Stimulated activated CD4-positive, alpha-beta T cell treated with anti-CD3 and anti-CD28 coated beads, Interleukin-12 subunit alpha, Interleukin-12 subunit beta, amount 100 ng/mL, for 4 hours (primary cell): ENCODE measurements around the gene ARHGAP15.

Experiments used
- DNase-seq: peaks from one replicate; pipeline ENCODE4 v3.0.0-alpha.2; 2020

The ARHGAP15 gene

DNA sequence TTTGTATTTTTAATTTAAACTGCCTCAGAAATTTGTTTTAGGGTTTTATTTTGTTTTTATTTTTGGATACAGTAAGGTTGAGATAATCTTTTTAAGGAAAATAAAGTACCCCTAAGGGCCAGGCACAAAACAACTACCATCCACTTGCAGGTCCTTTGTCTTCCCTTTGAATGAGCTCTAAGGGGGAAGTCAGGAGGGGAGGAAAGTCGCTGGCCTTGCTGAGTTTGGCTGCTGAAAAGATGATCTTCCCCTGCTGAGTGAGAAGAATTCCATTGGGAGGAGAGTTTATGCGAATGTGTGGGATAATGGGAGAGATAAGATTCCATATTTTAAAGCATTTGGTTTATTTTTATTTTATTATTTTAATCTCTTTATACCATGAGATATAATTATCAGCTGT lies 100.7 kb downstream of the ARHGAP15 start:
- no peak for DNase-seq

DNA sequence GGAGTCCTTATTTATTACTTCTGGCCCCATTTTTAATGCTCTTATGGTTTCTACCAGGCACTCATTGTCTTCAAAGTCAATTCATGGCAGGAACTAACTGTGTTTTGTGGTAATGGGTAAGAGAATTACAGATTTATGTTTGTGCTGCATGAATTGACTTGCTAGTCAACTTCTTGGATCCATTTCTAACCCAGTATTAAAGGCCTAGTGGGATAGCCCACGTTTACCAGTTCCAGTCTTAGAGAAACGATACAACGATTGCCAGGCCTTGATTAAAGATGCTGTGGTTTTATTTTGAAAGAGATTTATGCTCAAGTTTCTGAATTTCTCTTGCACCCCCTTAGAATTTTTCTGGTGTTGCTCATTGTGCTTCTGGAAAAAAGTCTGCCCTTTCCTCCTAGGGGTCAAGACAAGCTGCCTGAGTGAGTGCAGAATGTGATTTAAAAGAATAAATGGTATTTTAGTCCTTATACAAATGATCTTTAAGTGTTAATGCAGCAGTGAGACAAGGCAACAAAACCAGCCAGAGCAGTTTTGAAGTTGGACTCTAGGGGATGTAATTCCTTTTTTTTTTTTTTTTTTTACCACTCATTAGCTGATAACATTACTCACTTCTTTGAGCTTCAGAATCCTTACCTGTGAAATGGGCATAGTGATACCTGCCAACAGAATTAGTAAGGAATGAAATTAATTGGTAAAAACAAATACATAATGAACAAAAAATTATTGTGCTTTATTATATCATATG lies 101.5 kb downstream of the ARHGAP15 start:
- DNase-seq, result no peak

GRCh38 chr2:143231254-143231645 lies 102.0 kb downstream of the ARHGAP15 start:
- no peak for DNase-seq

GRCh38 chr2:143237146-143237777 lies 108.0 kb downstream of the ARHGAP15 start:
- no peak for DNase-seq

GRCh38 chr2:143241403-143242088 lies 112.3 kb downstream of the ARHGAP15 start:
- DNase-seq, result no peak

DNA sequence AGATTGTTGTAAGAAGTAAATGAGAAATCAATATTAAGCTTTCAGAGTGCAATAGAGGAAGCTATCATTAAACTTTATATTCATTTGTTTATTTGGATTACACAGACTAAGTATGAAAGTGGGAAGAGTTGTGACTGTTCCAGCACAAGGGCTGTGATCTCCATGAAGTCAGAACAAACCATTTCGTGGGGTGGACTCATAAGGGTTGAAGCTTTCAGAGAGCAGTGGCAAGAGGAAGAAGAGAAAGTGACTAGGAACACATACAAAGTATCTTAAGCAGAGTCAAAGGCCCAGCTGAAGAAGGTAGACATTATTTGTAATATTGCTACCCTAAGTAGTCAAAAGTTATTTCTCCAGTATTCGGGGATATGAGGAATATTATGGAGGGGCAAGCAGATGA lies 117.0 kb downstream of the ARHGAP15 start:
- DNase-seq, result no peak

DNA sequence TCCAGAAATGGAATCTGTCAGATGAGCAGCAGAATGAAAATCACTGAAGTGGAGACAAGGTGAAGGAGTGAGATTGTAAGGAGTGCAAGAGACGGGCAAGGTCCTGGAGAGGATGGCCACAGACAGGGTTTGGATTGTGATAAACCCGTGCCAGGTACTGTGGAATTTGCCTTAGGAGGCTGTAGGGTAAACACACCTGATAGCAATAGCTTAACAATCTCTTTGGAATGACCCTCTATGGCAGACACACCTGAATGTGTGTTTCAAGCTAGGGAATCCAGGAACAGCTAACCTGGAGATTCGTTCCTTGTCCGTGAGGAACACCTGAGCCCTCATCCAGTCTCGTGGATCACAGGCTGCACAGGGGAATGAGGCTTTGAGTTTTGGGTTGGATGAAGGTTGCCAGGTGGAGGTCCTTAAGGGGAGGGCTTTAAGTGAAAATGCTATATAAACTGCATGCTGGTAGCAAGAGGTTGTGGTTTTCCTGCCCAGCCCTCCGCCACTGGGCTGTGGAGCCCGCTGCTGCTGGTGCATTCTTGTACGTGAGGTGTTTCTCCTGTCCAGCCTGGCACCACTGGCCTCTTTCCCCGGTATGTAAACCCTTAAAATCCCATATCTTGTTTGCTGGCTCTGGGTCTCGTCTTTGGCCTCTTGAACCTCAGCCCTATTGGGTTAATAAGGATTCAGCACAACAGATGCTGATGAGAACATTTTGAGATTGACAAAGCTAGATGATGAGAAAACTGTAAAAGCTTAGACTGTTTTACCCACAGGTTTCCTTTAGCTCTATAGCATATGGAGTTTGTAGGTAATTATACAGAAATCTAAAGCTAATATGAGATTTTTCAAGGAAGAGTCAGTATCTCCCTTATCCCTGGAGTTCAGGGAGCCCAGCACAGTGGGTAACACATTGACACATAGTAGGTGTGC lies 117.9 kb downstream of the ARHGAP15 start:
- no peak for DNase-seq

GRCh38 chr2:143248631-143249030 lies 119.4 kb downstream of the ARHGAP15 start:
- no peak for DNase-seq

- DNase-seq, result no peak
These were observed 122.5 kb downstream of the ARHGAP15 start for GRCh38 chr2:143251681-143252080.

GRCh38 chr2:143252138-143252907 lies 123.1 kb downstream of the ARHGAP15 start:
- no peak for DNase-seq

GRCh38 chr2:143254110-143254509 lies 124.9 kb downstream of the ARHGAP15 start:
- DNase-seq, result no peak

DNA sequence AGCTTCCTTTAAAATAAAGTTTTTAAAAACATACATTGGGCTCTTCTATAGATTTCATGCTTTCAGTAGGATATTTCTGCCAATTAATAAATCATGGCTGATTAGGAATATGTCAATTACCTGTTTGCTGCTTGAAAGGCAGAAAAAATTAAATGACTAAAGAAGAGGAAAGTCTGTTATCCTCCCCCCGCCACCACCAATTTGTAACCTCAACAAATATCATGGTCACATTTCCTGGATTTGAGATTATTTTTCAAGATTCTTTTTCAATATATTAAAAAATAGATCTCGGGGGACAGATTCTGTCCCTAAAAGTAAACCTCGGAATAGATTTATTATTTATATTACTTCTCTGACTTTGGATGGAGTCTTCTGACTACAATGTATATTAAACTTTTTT lies 125.9 kb downstream of the ARHGAP15 start:
- DNase-seq, result no peak

GRCh38 chr2:143255899-143256298 lies 126.7 kb downstream of the ARHGAP15 start:
- DNase-seq, result no peak

- no peak for DNase-seq
These were observed 129.1 kb downstream of the ARHGAP15 start for GRCh38 chr2:143258126-143258892.

GRCh38 chr2:143259368-143259958 lies 130.2 kb downstream of the ARHGAP15 start:
- peak; percentile 51 for DNase-seq

- DNase-seq, result no peak
These were observed 132.8 kb downstream of the ARHGAP15 start for GRCh38 chr2:143261986-143262385.

GRCh38 chr2:143262389-143262788 lies 133.2 kb downstream of the ARHGAP15 start:
- DNase-seq, result no peak

- no peak for DNase-seq
These were observed 133.9 kb downstream of the ARHGAP15 start for GRCh38 chr2:143263066-143263625.

DNA sequence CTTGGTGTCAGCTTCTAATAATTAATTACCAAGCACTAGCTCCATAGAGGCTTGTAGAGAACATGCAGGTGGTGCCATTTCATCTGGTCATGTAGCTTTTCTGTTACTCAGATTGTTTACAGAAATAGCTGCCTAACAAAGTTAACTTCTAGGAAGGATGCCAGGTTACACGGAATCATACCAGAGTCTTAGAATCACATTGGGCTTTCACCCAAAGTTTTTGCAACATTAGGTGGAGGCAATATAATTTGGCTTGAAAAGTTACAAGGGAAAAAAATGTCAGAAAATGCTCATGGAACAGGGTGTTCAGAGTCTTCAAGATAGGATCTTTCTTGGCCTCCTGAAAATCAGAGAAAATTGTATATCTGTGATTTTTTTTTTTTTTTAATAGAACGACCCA lies 135.6 kb downstream of the ARHGAP15 start:
- no peak for DNase-seq

DNA sequence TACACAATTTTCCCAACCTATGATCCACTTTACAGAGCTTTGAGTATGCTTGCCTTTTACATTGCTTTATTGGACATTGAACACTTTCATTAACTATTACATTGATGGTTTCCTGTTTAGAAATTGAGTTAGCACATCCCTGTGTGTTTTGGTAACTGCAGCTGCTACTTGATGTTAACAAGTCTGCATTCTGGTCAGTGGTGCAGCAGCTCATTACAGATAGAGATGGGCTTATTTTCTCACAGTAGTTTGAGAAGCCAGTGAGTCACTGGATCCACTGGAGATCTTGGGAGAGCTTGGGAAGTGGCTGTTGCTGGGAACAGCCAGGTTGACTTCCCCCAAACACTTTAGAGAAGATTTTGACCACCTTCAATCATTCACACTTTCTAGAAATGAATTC lies 150.5 kb downstream of the ARHGAP15 start:
- DNase-seq, result no peak
